Measurements from ENCODE around the gene MRTFA. TPM values are rescaled to one million over a fixed set of nuclear protein-coding genes. Genes with fewer than 3 reads are reported as not detected.

The MRTFA gene
- total RNA-seq, 2 experiments from 2014 or later = 72.5 to 76.3 TPM

DNA sequence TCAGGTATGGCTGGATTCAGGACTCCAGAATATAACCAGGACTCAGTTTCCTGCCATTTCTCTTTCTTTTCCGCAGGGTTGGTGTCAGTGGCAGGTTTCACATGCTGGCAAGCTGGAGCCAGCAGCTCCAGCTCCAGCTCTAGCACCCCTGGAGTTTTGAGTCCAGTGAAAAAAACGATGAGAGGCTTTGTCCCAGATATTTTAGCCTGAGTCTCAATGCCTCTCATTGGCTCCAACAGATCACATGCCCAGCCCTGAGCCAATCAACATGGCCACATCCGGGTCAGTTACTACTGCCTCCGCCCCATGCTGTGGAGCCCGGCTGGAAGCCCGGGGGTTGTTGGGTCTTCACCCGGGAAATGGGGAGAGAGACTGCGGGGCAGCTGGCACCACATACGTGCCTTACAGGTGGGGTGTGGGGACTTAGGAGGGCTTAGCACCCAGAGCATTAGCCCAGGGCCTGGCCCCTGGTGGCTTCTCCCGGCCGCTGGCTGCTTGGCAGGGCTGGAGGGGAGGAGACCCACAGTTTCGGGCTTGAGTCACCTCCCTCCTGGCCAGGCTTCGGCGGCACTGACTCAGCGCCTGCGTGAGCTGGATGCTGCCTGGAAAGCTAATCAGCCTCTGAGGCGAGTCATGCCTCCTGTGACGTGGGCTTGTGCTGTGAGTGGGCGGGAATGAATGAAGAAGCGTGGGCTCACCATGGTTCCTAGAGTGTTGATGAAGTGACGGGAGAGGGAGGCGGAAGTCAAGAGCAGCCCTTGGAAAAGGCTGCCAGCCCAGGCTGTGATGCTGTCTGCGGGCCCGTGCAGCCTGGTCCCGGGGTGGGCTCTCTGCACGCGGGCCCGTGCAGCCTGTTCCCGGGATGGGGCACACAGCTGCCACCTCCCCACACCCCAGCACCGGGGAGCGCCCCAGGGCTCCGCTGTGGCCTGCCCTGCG lies 15.3 kb upstream of the MRTFA start:
- DNase-seq (peak; percentile 52), ATAC-seq (ENCODE audit: low read depth) (peak; percentile 82)
- peaks cover 7% of the 10 kb centered on the region for H3K4me1 Mint-ChIP-seq
- no peaks in the 10 kb centered on the region for H3K36me3 Mint-ChIP-seq
- peaks cover 2% of the 10 kb centered on the region for H3K27me3 Mint-ChIP-seq
- peak overlapping the region; percentile 64 for H3K4me3 Mint-ChIP-seq
- POLR2A ChIA-PET = interaction anchor here (1.2 kb wide), 1 partner anchor 15 kb away, joined by 3 read pairs; the partner anchor contains the start of gene MRTFA
- H3K27ac Mint-ChIP-seq = peak overlapping the region; percentile 82
- no peaks in the 10 kb centered on the region for H3K9me3 Mint-ChIP-seq

DNA sequence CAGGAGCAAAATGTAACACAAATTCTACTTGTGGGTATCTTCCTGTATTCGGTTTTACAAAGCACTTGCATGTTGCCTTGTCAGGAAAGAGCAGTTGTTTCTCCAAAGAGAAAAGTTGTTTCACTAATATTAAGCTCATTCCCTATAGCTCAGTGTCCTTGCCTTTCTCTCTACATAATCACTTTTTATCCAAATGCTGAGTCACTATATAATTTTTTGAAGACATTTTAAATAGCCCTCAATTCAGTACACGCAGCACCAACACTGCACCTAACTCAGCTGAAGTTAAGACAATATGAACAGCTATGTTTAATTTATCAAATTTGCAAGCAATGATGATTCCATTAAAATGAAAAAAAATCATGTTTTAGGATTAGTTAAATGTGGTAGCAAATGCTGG lies 14.5 kb upstream of the MRTFA start:
- no peaks in the 10 kb centered on the region for H3K9me3 Mint-ChIP-seq
- no peaks in the 10 kb centered on the region for H3K36me3 Mint-ChIP-seq
- DNase-seq (no peak), ATAC-seq (ENCODE audit: low read depth) (no peak)
- H3K4me1 Mint-ChIP-seq = peaks cover 7% of the 10 kb centered on the region
- H3K27me3 Mint-ChIP-seq = peaks cover 2% of the 10 kb centered on the region
- POLR2A ChIA-PET = interaction anchor here (1.2 kb wide), 1 partner anchor 14 kb away, joined by 3 read pairs; the partner anchor contains the start of gene MRTFA
- no peak overlapping the region for H3K27ac Mint-ChIP-seq
- H3K4me3 Mint-ChIP-seq = no peak overlapping the region

- H3K27ac Mint-ChIP-seq = no peak overlapping the region
- DNase-seq (no peak), ATAC-seq (ENCODE audit: low read depth) (no peak)
- peaks cover 3% of the 10 kb centered on the region for H3K27me3 Mint-ChIP-seq
- POLR2A ChIA-PET = no interaction called here
- H3K4me1 Mint-ChIP-seq = peaks cover 9% of the 10 kb centered on the region
- H3K36me3 Mint-ChIP-seq = no peaks in the 10 kb centered on the region
- no peak overlapping the region for H3K4me3 Mint-ChIP-seq
- no peaks in the 10 kb centered on the region for H3K9me3 Mint-ChIP-seq
These were observed 11.9 kb upstream of the MRTFA start for GRCh38 chr22:40648386-40648785.

- peaks cover 3% of the 10 kb centered on the region for H3K27me3 Mint-ChIP-seq
- H3K4me1 Mint-ChIP-seq = peaks cover 11% of the 10 kb centered on the region
- POLR2A ChIA-PET = interaction anchor here (0.7 to 2.7 kb wide), 5 partner anchors 9 to 210 kb away, joined by 3 to 11 read pairs (median 6); partner anchors contain the start of gene MRTFA
- H3K4me3 Mint-ChIP-seq = no peak overlapping the region
- ATAC-seq (ENCODE audit: low read depth) = no peak
- no peaks in the 10 kb centered on the region for H3K9me3 Mint-ChIP-seq
- no peak overlapping the region for H3K27ac Mint-ChIP-seq
- DNase-seq = no peak
- H3K36me3 Mint-ChIP-seq = no peaks in the 10 kb centered on the region
These were observed 9.2 kb upstream of the MRTFA start for GRCh38 chr22:40645579-40646197.

- DNase-seq = no peak
- peaks cover 7% of the 10 kb centered on the region for H3K4me1 Mint-ChIP-seq
- H3K27ac Mint-ChIP-seq = no peak overlapping the region
- H3K4me3 Mint-ChIP-seq = no peak overlapping the region
- H3K9me3 Mint-ChIP-seq = no peaks in the 10 kb centered on the region
- no peaks in the 10 kb centered on the region for H3K36me3 Mint-ChIP-seq
- no peak for ATAC-seq (ENCODE audit: low read depth)
- POLR2A ChIA-PET = no interaction called here
- peaks cover 2% of the 10 kb centered on the region for H3K27me3 Mint-ChIP-seq
These were observed 5.8 kb upstream of the MRTFA start for GRCh38 chr22:40642316-40642715.

- Mint-ChIP-seq H3K9me3 (no peaks in the 10 kb centered on the region), H3K4me3 (no peak overlapping the region), H3K36me3 (no peaks in the 10 kb centered on the region), H3K27me3 (peaks cover 2% of the 10 kb centered on the region), H3K4me1 (peaks cover 7% of the 10 kb centered on the region), H3K27ac (no peak overlapping the region)
- DNase-seq (no peak), ATAC-seq (ENCODE audit: low read depth) (no peak)
- POLR2A ChIA-PET = interaction anchor here (0.7 kb wide), 1 partner anchor 123 kb away, joined by 3 read pairs; no protein-coding TSS in a partner anchor
These were observed 4.8 kb upstream of the MRTFA start for GRCh38 chr22:40641269-40641668.

- Mint-ChIP-seq H3K36me3 (no peaks in the 10 kb centered on the region), H3K27ac (no peak overlapping the region), H3K9me3 (no peaks in the 10 kb centered on the region), H3K4me1 (peaks cover 19% of the 10 kb centered on the region), H3K27me3 (no peaks in the 10 kb centered on the region), H3K4me3 (peak overlapping the region; percentile 94)
- DNase-seq (no peak), ATAC-seq (ENCODE audit: low read depth) (no peak)
- POLR2A ChIA-PET = interaction anchor here (2.0 to 2.3 kb wide), 3 partner anchors 8 to 111 kb away, joined by 9 to 16 read pairs (median 11); no protein-coding TSS in a partner anchor
These were observed 1.7 kb upstream of the MRTFA start for GRCh38 chr22:40638261-40638660.

DNA sequence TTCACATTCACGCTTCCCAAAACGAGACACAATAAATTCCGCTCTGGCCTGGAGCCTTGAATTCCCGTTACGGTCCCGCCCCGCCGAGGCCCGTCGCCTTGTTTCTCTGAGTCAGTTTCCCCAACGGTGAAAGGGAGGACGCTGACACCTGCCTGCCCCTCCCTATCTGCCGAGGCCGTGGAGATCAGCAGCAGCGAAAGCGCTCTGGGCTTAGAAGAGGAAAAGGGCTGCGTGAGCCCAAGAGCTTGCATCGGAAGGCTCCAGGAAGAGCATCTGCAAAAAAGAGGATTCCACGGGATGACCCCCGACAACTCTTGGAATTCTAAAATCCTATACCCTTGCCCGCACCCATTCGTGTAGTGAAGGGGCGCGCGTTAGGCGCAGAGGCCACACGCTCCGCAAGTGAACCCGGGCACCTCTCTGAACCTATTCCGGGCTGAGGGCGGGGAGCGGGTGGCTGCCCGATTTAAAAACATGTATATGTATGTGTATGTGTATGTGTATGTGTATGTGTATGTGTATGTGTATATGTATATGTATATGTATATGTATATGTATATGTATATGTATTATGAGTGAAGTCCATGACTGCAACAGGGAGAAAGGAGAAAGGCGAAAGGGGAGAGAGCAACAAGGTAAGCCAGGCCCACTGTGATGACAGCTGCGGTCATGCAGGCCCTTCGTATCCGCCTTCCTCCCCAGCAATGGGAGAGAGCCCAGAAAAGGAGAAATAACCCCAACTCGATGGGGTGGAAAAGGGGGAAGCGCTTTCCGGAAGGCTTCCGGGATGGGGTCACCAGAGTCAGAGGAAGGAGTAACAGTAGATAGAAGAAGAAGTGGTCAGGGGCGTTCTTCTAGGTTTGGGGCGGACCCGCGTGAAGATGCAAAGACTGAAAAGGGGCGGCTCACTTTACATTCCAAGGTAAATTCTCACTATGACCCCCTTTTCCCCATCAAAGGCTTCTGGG lies 948 bp upstream of the MRTFA start:
- peaks cover 23% of the 10 kb centered on the region for H3K4me1 Mint-ChIP-seq
- POLR2A ChIA-PET = interaction anchor here (0.6 to 2.3 kb wide), 12 partner anchors 9 to 593 kb away, joined by 3 to 16 read pairs (median 6); partner anchors contain the start of genes ST13 and XPNPEP3
- DNase-seq = no peak
- peak overlapping the region; percentile 94 for H3K4me3 Mint-ChIP-seq
- H3K27ac Mint-ChIP-seq = peak overlapping the region; percentile 96
- H3K27me3 Mint-ChIP-seq = no peaks in the 10 kb centered on the region
- H3K36me3 Mint-ChIP-seq = peaks cover 2% of the 10 kb centered on the region
- peak; percentile 27 for ATAC-seq (ENCODE audit: low read depth)
- H3K9me3 Mint-ChIP-seq = no peaks in the 10 kb centered on the region

GRCh38 chr22:40635940-40636379 lies 559 bp downstream of the MRTFA start:
- Mint-ChIP-seq H3K27me3 (no peaks in the 10 kb centered on the region), H3K9me3 (no peaks in the 10 kb centered on the region), H3K4me3 (peak overlapping the region; percentile 91), H3K36me3 (peaks cover 4% of the 10 kb centered on the region), H3K27ac (peak overlapping the region; percentile 81), H3K4me1 (peaks cover 21% of the 10 kb centered on the region)
- no peak for DNase-seq
- peak; percentile 1 for ATAC-seq (ENCODE audit: low read depth)
- POLR2A ChIA-PET = interaction anchor here (1.0 to 2.3 kb wide), 8 partner anchors 10 to 199 kb away, joined by 5 to 16 read pairs (median 10); no protein-coding TSS in a partner anchor

- no peak for DNase-seq
- POLR2A ChIA-PET = interaction anchor here (1.9 kb wide), 1 partner anchor 198 kb away, joined by 6 read pairs; no protein-coding TSS in a partner anchor
These were observed 1.2 kb downstream of the MRTFA start for GRCh38 chr22:40635043-40635939.

DNA sequence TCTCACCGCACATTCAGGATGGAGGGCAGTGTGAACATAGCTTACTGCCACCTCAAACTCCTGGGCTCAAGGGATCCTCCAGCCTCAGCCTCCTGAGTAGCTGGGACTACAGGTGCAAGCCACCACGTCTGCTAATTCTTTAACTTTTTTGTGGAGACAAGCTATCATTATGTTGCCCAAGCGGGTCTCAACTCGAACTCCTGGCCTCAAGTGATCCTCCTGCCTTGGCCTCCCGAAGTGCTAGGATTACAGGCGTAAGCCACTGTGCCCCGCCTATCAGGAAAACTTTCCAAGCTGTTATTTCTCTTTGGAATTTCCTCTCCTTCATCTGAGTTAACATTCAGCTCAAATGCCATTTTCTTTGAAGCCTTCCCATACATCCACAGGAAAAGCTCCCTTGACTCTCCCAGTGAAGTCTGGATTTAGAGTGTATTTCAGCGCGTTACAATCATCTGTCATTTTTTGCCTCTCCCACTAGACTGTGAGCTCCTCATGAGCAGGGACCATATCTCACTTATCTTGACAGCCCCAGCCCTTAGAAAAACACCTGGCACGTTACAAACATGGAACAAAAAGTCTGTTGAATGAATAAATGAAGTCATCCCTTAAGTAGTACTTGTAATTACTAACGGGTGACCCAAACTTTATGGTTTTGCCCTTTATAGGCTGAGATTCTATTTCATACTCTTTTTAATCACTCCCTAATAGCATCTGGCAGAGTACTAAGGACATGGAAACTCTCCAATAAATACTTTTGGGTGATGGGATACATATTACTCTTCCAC lies 2.2 kb downstream of the MRTFA start:
- H3K4me3 Mint-ChIP-seq = no peak overlapping the region

More at GRCh38 chr22:40635043-40635939, 1.2 kb downstream of the MRTFA start:
- Mint-ChIP-seq H3K4me3 (peak overlapping the region; percentile 91), H3K27me3 (no peaks in the 10 kb centered on the region), H3K9me3 (no peaks in the 10 kb centered on the region), H3K4me1 (peaks cover 21% of the 10 kb centered on the region), H3K27ac (peak overlapping the region; percentile 81), H3K36me3 (peaks cover 4% of the 10 kb centered on the region)
- ATAC-seq (ENCODE audit: low read depth) = no peak

More for the DNA sequence above, 2.2 kb downstream of the MRTFA start:
- Mint-ChIP-seq H3K4me1 (peaks cover 21% of the 10 kb centered on the region), H3K27ac (no peak overlapping the region), H3K9me3 (no peaks in the 10 kb centered on the region), H3K27me3 (no peaks in the 10 kb centered on the region), H3K36me3 (peaks cover 4% of the 10 kb centered on the region)
- no peak for DNase-seq
- POLR2A ChIA-PET = interaction anchor here (0.7 to 1.0 kb wide), 2 partner anchors 104 to 236 kb away, joined by 4 read pairs; no protein-coding TSS in a partner anchor
- no peak for ATAC-seq (ENCODE audit: low read depth)

Data from activated naive CD8-positive, alpha-beta T cell treated with anti-CD3 and anti-CD28 coated beads, Interleukin-2, amount 10 ng/mL, durations not matched to agents 7 days and 5 days (primary cell).